HEK293 (cell line): ENCODE measurements around the gene ZNF26.

ENCODE experiments used
- CTCF ChIA-PET: fragments of 350-600 bp; formaldehyde crosslinking; extraction: SDS; loops from one replicate; lab custom pipeline; 2021; ENCODE audit warnings: antibody characterized with exemption; lab: Yijun Ruan, JAX
- POLR2A ChIA-PET: fragments of 300-600 bp; formaldehyde crosslinking; extraction: SDS; loops from one replicate; lab custom pipeline; 2020; ENCODE audit warnings: antibody characterized with exemption, inconsistent platforms; lab: Yijun Ruan, JAX
- H3K27ac ChIP-seq: fragments of 200-500 bp; sonication (Bioruptor generic); 2 replicates; pipeline ENCODE4 v1.5.1; 2014; ENCODE audit warnings: low read depth, low read length, control low read depth, inconsistent platforms; ENCODE audit errors: extremely low read depth
- H3K36me3 ChIP-seq, 2 experiments: fragments of 200-500 bp in 1 of 2; sonication (Bioruptor generic) in 1 of 2; 1 replicate in 1 of 2; 2 replicates in 1 of 2; pipeline ENCODE4 v1.5.1; 2014 to 2017; ENCODE audit warnings: inconsistent platforms in 2 of 2, low read length in 2 of 2; ENCODE audit not compliant: control insufficient read depth in 2 of 2, insufficient read depth in 1 of 2
- H3K4me1 ChIP-seq: fragments of 200-500 bp; sonication (Bioruptor generic); 2 replicates; pipeline ENCODE4 v1.5.1; 2014; ENCODE audit warnings: mild to moderate bottlenecking, low read length, inconsistent platforms; ENCODE audit not compliant: control insufficient read depth, insufficient read depth
- H3K4me3 ChIP-seq: 2 replicates; pipeline ENCODE4 v1.5.1; 2011; ENCODE audit warnings: low read depth, mild to moderate bottlenecking, control low read depth, low read length, moderate library complexity
- H3K9me3 ChIP-seq: fragments of 200-500 bp; sonication (Bioruptor generic); 2 replicates; pipeline ENCODE4 v1.5.1; 2014; ENCODE audit warnings: low read depth, low read length, inconsistent platforms; ENCODE audit not compliant: control insufficient read depth, insufficient read depth
- BCL11A ChIP-seq: fragments of 450-650 bp; formaldehyde crosslinking; IDR thresholded peaks from 2 replicates; pipeline ENCODE4 v1.5.1; 2016; ENCODE audit warnings: low read depth, missing biosample characterization, missing genetic modification characterization
- ELK4 ChIP-seq: IDR thresholded peaks from 2 replicates; pipeline ENCODE4 v1.6.1; 2011; ENCODE audit warnings: mild to moderate bottlenecking, low read depth, low read length, borderline replicate concordance
- HOXD13 ChIP-seq: sonication (generic); formaldehyde crosslinking; IDR thresholded peaks from 2 replicates; pipeline ENCODE4 v1.8.0; 2022; ENCODE audit warnings: missing genetic modification reagents, borderline replicate concordance
- MEIS1 ChIP-seq: sonication (generic); formaldehyde crosslinking; IDR thresholded peaks from 2 replicates; pipeline ENCODE4 v1.8.1; 2022; ENCODE audit warnings: missing genetic modification reagents, mild to moderate bottlenecking, borderline replicate concordance
- SALL2 ChIP-seq: fragments of 450-650 bp; formaldehyde crosslinking; IDR thresholded peaks from 2 replicates; pipeline ENCODE4 v1.5.0; 2017; ENCODE audit warnings: missing biosample characterization, mild to moderate bottlenecking, missing genetic modification characterization, borderline replicate concordance
- SCRT2 ChIP-seq: fragments of 450-650 bp; formaldehyde crosslinking; IDR thresholded peaks from 2 replicates; pipeline ENCODE4 v1.5.1; 2016; ENCODE audit warnings: missing biosample characterization, missing genetic modification characterization
- SETDB1 ChIP-seq: IDR thresholded peaks from one replicate; pipeline ENCODE4 v1.6.1; 2017; ENCODE audit warnings: mild to moderate bottlenecking, low read length, moderate library complexity, mixed read lengths; ENCODE audit not compliant: insufficient read length
- SP7 ChIP-seq: fragments of 450-650 bp; formaldehyde crosslinking; IDR thresholded peaks from 2 replicates; pipeline ENCODE4 v1.5.1; 2016; ENCODE audit warnings: missing biosample characterization, missing genetic modification characterization
- TRIM28 ChIP-seq: IDR thresholded peaks from 2 replicates; pipeline ENCODE4 v1.6.1; 2011; ENCODE audit warnings: low read length, control low read depth, borderline replicate concordance
- YY1 ChIP-seq: fragments of 450-650 bp; formaldehyde crosslinking; IDR thresholded peaks from 2 replicates; pipeline ENCODE4 v1.5.1; 2018; ENCODE audit warnings: missing biosample characterization, missing genetic modification characterization
- ZBTB11 ChIP-seq: fragments of 450-650 bp; formaldehyde crosslinking; conservative IDR thresholded peaks from 2 replicates; pipeline ENCODE4 v1.5.1; 2016; ENCODE audit warnings: low read depth, missing biosample characterization, missing genetic modification characterization
- ZBTB17 ChIP-seq: fragments of 450-650 bp; formaldehyde crosslinking; IDR thresholded peaks from 2 replicates; pipeline ENCODE4 v1.5.1; 2016; ENCODE audit warnings: missing biosample characterization, missing genetic modification characterization
- ZBTB21 ChIP-seq: fragments of 450-650 bp; formaldehyde crosslinking; IDR thresholded peaks from 2 replicates; pipeline ENCODE4 v1.5.1; 2017; ENCODE audit warnings: missing biosample characterization, missing genetic modification characterization
- ZNF174 ChIP-seq: fragments of 450-650 bp; formaldehyde crosslinking; IDR thresholded peaks from 2 replicates; pipeline ENCODE4 v1.5.0; 2017; ENCODE audit warnings: missing biosample characterization, mild to moderate bottlenecking, missing genetic modification characterization
- ZNF18 ChIP-seq: fragments of 450-650 bp; formaldehyde crosslinking; IDR thresholded peaks from 2 replicates; pipeline ENCODE4 v1.5.1; 2016; ENCODE audit warnings: missing biosample characterization, missing genetic modification characterization
- ZNF24 ChIP-seq: fragments of 450-650 bp; formaldehyde crosslinking; IDR thresholded peaks from 2 replicates; pipeline ENCODE4 v1.5.1; 2016; ENCODE audit warnings: missing biosample characterization, missing genetic modification characterization
- ZNF248 ChIP-seq: fragments of 450-650 bp; formaldehyde crosslinking; IDR thresholded peaks from 2 replicates; pipeline ENCODE4 v1.5.1; 2017; ENCODE audit warnings: missing biosample characterization, missing genetic modification characterization
- ZNF266 ChIP-seq: fragments of 450-650 bp; formaldehyde crosslinking; IDR thresholded peaks from 2 replicates; pipeline ENCODE4 v1.5.1; 2016; ENCODE audit warnings: missing biosample characterization, missing genetic modification characterization, low read depth
- ZNF274 ChIP-seq, 2 experiments: fragments of 200-500 bp in 1 of 2; fragments of 450-650 bp in 1 of 2; sonication (Bioruptor generic) in 1 of 2; formaldehyde crosslinking in 1 of 2; IDR thresholded peaks; 2 replicates each; pipeline versions ENCODE4 v1.5.1 to v1.6.1; 2014 to 2016; ENCODE audit warnings: borderline replicate concordance in 1 of 2, inconsistent platforms in 1 of 2, low read length in 1 of 2, missing biosample characterization in 1 of 2, missing genetic modification characterization in 1 of 2
- ZNF37A ChIP-seq: fragments of 450-650 bp; IDR thresholded peaks from 2 replicates; pipeline ENCODE4 v1.5.1; 2018; ENCODE audit warnings: missing biosample characterization, missing genetic modification characterization
- ZNF501 ChIP-seq: fragments of 450-650 bp; formaldehyde crosslinking; IDR thresholded peaks from 2 replicates; pipeline ENCODE4 v1.5.1; 2016; ENCODE audit warnings: missing biosample characterization, missing genetic modification characterization
- ZNF514 ChIP-seq: fragments of 450-650 bp; formaldehyde crosslinking; IDR thresholded peaks from 2 replicates; pipeline ENCODE4 v1.5.1; 2016; ENCODE audit warnings: missing biosample characterization, missing genetic modification characterization
- ZNF704 ChIP-seq: fragments of 450-650 bp; formaldehyde crosslinking; IDR thresholded peaks from 2 replicates; pipeline ENCODE4 v1.5.1; 2016; ENCODE audit warnings: missing biosample characterization, missing genetic modification characterization
- ZNF843 ChIP-seq: fragments of 450-650 bp; formaldehyde crosslinking; IDR thresholded peaks from 2 replicates; pipeline ENCODE4 v1.5.1; 2016; ENCODE audit warnings: missing biosample characterization, missing genetic modification characterization
- ZSCAN30 ChIP-seq: fragments of 450-650 bp; IDR thresholded peaks from 2 replicates; pipeline ENCODE4 v1.5.1; 2018; ENCODE audit warnings: missing biosample characterization, mild to moderate bottlenecking, missing genetic modification characterization, moderate library complexity

The ZNF26 gene

GRCh38 chr12:133010657-133011297 lies 24.6 kb downstream of the ZNF26 start:
- TF ChIP-seq ZNF843 (tag by site-specific recombination), result no peak
- TF ChIP-seq TRIM28, result peak; percentile 34; the same call in 1 of the 2 replicates
- no peak for TF ChIP-seq ZNF501
- no peak for TF ChIP-seq ZNF514 (tag by site-specific recombination)
- TF ChIP-seq SP7 (tag by site-specific recombination), result no peak
- no peak for TF ChIP-seq ZSCAN30
- no peak for TF ChIP-seq ZNF274 (IDR thresholded peaks at IDR 0.05; ENCODE audit: low read length)
- peak; percentile 89; the same call in 1 of the 2 replicates for TF ChIP-seq ZNF274 (tag by site-specific recombination; IDR thresholded peaks at IDR 0.05; ENCODE audit: borderline replicate concordance)
- TF ChIP-seq ZNF174, result no peak
- no peak for TF ChIP-seq ZNF37A (tag by site-specific recombination)
- no peak for TF ChIP-seq HOXD13 (CRISPR knock-in tag)
- peak; percentile 96 for TF ChIP-seq SETDB1
- ChIA-PET POLR2A (no interaction called here), CTCF (no interaction called here)
- H3K36me3 ChIP-seq, result peaks cover 18 to 77% of the 10 kb centered on the region in 2 experiments
- H3K4me3 ChIP-seq, result no peak overlapping the region
- H3K9me3 ChIP-seq, result no peaks in the 10 kb centered on the region
- H3K27ac ChIP-seq, result no peak overlapping the region
- H3K4me1 ChIP-seq, result no peaks in the 10 kb centered on the region

GRCh38 chr12:133023566-133023965 lies 37.4 kb downstream of the ZNF26 start:
- CTCF ChIA-PET, result no interaction called here
- TF ChIP-seq ZNF248 (tag by site-specific recombination) (no peak), SCRT2 (tag by site-specific recombination) (no peak), MEIS1 (CRISPR knock-in tag) (no peak), SALL2 (tag by site-specific recombination) (no peak), ZNF18 (no peak), ZNF24 (tag by site-specific recombination) (no peak), ZBTB17 (tag by site-specific recombination) (no peak), ZBTB11 (no peak), BCL11A (tag by site-specific recombination) (no peak), ZBTB21 (tag by site-specific recombination) (no peak), YY1 (tag by site-specific recombination) (no peak), ELK4 (no peak), ZNF704 (tag by site-specific recombination) (no peak), ZNF266 (tag by site-specific recombination) (no peak)
- TF ChIP-seq, all 188 proteins: peak for 0
- H3K36me3 ChIP-seq, result no peaks in the 10 kb centered on the region
- no peak overlapping the region for H3K27ac ChIP-seq
- no peaks in the 10 kb centered on the region for H3K4me1 ChIP-seq
- H3K4me3 ChIP-seq, result no peak overlapping the region
- H3K9me3 ChIP-seq, result no peaks in the 10 kb centered on the region; the same call in 1 of the 2 replicates
- POLR2A ChIA-PET, result no interaction called here
